ENCODE results near the gene BTN2A1.
"Not testable (repeated sequence)": the region's sequence is repeated elsewhere in the genome, so short reads cannot be mapped to it uniquely, and the experiment has no call there.

- TF ChIP-seq, protein P1, sequence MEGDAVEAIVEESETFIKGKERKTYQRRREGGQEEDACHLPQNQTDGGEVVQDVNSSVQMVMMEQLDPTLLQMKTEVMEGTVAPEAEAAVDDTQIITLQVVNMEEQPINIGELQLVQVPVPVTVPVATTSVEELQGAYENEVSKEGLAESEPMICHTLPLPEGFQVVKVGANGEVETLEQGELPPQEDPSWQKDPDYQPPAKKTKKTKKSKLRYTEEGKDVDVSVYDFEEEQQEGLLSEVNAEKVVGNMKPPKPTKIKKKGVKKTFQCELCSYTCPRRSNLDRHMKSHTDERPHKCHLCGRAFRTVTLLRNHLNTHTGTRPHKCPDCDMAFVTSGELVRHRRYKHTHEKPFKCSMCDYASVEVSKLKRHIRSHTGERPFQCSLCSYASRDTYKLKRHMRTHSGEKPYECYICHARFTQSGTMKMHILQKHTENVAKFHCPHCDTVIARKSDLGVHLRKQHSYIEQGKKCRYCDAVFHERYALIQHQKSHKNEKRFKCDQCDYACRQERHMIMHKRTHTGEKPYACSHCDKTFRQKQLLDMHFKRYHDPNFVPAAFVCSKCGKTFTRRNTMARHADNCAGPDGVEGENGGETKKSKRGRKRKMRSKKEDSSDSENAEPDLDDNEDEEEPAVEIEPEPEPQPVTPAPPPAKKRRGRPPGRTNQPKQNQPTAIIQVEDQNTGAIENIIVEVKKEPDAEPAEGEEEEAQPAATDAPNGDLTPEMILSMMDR (IDR thresholded peaks at IDR 0.05): not testable (repeated sequence)
- TF ChIP-seq POLR2A, POLR2AphosphoS5 (IDR thresholded peaks at IDR 0.05): not testable (repeated sequence)
Measured at GRCh38 chr6:26418795-26419194, 39.0 kb upstream of the BTN2A1 start.

Measured in transverse colon (tissue), 4 donors.